ENCODE measurements around the gene IPO11.

The IPO11 gene

GRCh38 chr5:62418462-62419076 lies 6.0 kb downstream of the IPO11 start:
- H3K27ac ChIP-seq (ENCODE audit: poor library complexity, severe bottlenecking) = no peak overlapping the region
- peaks cover 22% of the 10 kb centered on the region for H3K36me3 ChIP-seq (ENCODE audit: low read depth)
- ATAC-seq (ENCODE audit: low read depth) = no peak
- H3K27me3 ChIP-seq (ENCODE audit: insufficient read depth, poor library complexity, severe bottlenecking) = no peaks in the 10 kb centered on the region
- H3K9me3 ChIP-seq (ENCODE audit: severe bottlenecking) = no peaks in the 10 kb centered on the region
- no peak for TF ChIP-seq CTCF (IDR thresholded peaks at IDR 0.05; ENCODE audit: poor library complexity, severe bottlenecking)
- DNase-seq (ENCODE audit: low spot score) = no peak
- H3K4me1 ChIP-seq (ENCODE audit: insufficient read depth, poor library complexity, severe bottlenecking) = peaks cover 8% of the 10 kb centered on the region
- no peak overlapping the region for H3K4me3 ChIP-seq (ENCODE audit: severe bottlenecking)

- no peaks in the 10 kb centered on the region for H3K4me1 ChIP-seq (ENCODE audit: insufficient read depth, poor library complexity, severe bottlenecking)
These were observed 7.0 kb downstream of the IPO11 start for GRCh38 chr5:62419609-62420008.

GRCh38 chr5:62421414-62421813 lies 8.9 kb downstream of the IPO11 start:
- Histone ChIP-seq H3K27ac (ENCODE audit: poor library complexity, severe bottlenecking) (no peak overlapping the region), H3K27me3 (ENCODE audit: insufficient read depth, poor library complexity, severe bottlenecking) (no peaks in the 10 kb centered on the region), H3K36me3 (ENCODE audit: low read depth) (peaks cover 9% of the 10 kb centered on the region; the same call in 1 of the 2 replicates), H3K4me3 (ENCODE audit: severe bottlenecking) (no peak overlapping the region), H3K9me3 (ENCODE audit: severe bottlenecking) (no peaks in the 10 kb centered on the region), H3K4me1 (ENCODE audit: insufficient read depth, poor library complexity, severe bottlenecking) (no peaks in the 10 kb centered on the region)
- no peak for TF ChIP-seq CTCF (IDR thresholded peaks at IDR 0.05; ENCODE audit: poor library complexity, severe bottlenecking)
- DNase-seq (ENCODE audit: low spot score) (no peak), ATAC-seq (ENCODE audit: low read depth) (no peak)

More at GRCh38 chr5:62419609-62420008, 7.0 kb downstream of the IPO11 start:
- no peak for DNase-seq (ENCODE audit: low spot score)
- no peak for ATAC-seq (ENCODE audit: low read depth)
- TF ChIP-seq CTCF (IDR thresholded peaks at IDR 0.05; ENCODE audit: poor library complexity, severe bottlenecking) = no peak
- H3K36me3 ChIP-seq (ENCODE audit: low read depth) = peaks cover 13% of the 10 kb centered on the region
- no peak overlapping the region for H3K27ac ChIP-seq (ENCODE audit: poor library complexity, severe bottlenecking)
- H3K9me3 ChIP-seq (ENCODE audit: severe bottlenecking) = no peaks in the 10 kb centered on the region
- no peak overlapping the region for H3K4me3 ChIP-seq (ENCODE audit: severe bottlenecking)
- no peaks in the 10 kb centered on the region for H3K27me3 ChIP-seq (ENCODE audit: insufficient read depth, poor library complexity, severe bottlenecking)

- no peak overlapping the region for H3K27ac ChIP-seq (ENCODE audit: poor library complexity, severe bottlenecking)
- no peaks in the 10 kb centered on the region for H3K9me3 ChIP-seq (ENCODE audit: severe bottlenecking)
- no peaks in the 10 kb centered on the region for H3K36me3 ChIP-seq (ENCODE audit: low read depth)
- no peaks in the 10 kb centered on the region for H3K4me1 ChIP-seq (ENCODE audit: insufficient read depth, poor library complexity, severe bottlenecking)
- DNase-seq (ENCODE audit: low spot score) (no peak), ATAC-seq (ENCODE audit: low read depth) (no peak)
- H3K4me3 ChIP-seq (ENCODE audit: severe bottlenecking) = no peak overlapping the region
- TF ChIP-seq CTCF (IDR thresholded peaks at IDR 0.05; ENCODE audit: poor library complexity, severe bottlenecking) = no peak
- H3K27me3 ChIP-seq (ENCODE audit: insufficient read depth, poor library complexity, severe bottlenecking) = no peaks in the 10 kb centered on the region
These were observed 12.2 kb downstream of the IPO11 start for GRCh38 chr5:62424763-62425162.
